Camera-type eye (tissue), 1 donor: ENCODE results near the gene SYNGR1. TPM values are rescaled to one million over a fixed set of nuclear protein-coding genes. Genes with fewer than 3 reads are reported as not detected.

Experiments
- total RNA-seq: library from RNA; depleted of rRNA; stranded (reverse); fragments of >200 nt; gene quantifications from one replicate; pipeline ENCODE4 v1.2.3, GENCODE V29; 2014

Gene SYNGR1, protein sequence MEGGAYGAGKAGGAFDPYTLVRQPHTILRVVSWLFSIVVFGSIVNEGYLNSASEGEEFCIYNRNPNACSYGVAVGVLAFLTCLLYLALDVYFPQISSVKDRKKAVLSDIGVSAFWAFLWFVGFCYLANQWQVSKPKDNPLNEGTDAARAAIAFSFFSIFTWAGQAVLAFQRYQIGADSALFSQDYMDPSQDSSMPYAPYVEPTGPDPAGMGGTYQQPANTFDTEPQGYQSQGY
- total RNA-seq = 82.6 TPM

DNA sequence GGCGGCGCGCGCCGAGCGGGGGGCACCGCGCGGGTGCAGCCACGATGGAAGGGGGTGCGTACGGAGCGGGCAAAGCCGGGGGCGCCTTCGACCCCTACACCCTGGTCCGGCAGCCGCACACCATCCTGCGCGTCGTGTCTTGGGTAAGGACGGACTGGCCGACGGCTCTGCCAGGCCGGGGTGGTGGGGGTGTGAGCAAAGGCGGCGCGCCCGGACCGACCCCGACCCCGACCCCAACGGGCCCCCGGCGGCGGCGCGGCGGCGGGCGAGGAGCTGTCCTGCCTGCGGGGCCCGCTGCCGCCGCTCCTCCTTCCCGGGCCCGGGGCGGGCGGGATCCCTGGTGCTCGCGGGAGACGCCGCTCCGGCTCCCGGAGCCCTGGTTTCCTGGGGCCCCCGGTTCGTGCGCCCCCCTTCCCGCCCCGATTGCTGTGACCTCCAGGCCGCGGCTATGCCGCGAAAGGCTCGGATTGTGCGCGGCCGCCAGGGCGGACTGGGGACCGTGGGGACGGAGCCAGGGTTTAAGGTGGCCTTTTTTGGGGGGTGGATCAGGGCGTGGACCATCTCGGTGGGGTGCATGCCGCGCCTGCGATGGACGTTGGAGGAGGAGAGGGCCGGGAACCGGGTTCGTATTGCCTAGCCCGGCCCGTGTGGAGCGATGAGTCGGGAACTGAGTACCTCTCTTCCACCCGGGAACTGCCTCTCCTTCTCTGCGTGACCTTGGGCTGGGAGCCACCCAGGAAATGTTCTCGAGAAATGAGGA lies at the start of gene SYNGR1:
TSS of gene SYNGR1 (plus strand) at position 25 of the 760 bp plus-strand sequence. CDS start at position 45, 20 bp downstream.

GRCh38 chr22:39319284-39320022 lies 30.3 kb upstream of the SYNGR1 start, which contains the start of gene RPL3:
RPL3 (minus strand) TSS chr22:39319623; CDS start chr22:39319597, 26 bp downstream.

Other genes with a start within 250 kb of the SYNGR1 start
- gene CBX7, start 197.3 kb upstream of the SYNGR1 start, total RNA-seq = 27.4 TPM
- gene PDGFB, start 105.0 kb upstream of the SYNGR1 start, total RNA-seq = 10.4 TPM
- gene RPL3, start 30.4 kb upstream of the SYNGR1 start, total RNA-seq = 1,828 TPM
- 30.1 TPM for gene TAB1, start 49.8 kb downstream of the SYNGR1 start, total RNA-seq
- gene MGAT3, start 107.0 kb downstream of the SYNGR1 start, total RNA-seq = 12.9 TPM
- 24.1 TPM for gene MIEF1, start 152.3 kb downstream of the SYNGR1 start, total RNA-seq
- 157 TPM for gene ATF4, start 170.6 kb downstream of the SYNGR1 start, total RNA-seq
- gene RPS19BP1, start 182.8 kb downstream of the SYNGR1 start, total RNA-seq = 41.8 TPM
- 1.9 TPM for gene CACNA1I, start 220.8 kb downstream of the SYNGR1 start, total RNA-seq